Measurements from ENCODE around the gene PCDHA2. TPM values are rescaled to one million over a fixed set of nuclear protein-coding genes. Genes with fewer than 3 reads are reported as not detected.
"Not testable (repeated sequence)": the region's sequence is repeated elsewhere in the genome, so short reads cannot be mapped to it uniquely, and the experiment has no call there.

Gene PCDHA2
- total RNA-seq, 2 experiments from 2014 or later: not detected

DNA sequence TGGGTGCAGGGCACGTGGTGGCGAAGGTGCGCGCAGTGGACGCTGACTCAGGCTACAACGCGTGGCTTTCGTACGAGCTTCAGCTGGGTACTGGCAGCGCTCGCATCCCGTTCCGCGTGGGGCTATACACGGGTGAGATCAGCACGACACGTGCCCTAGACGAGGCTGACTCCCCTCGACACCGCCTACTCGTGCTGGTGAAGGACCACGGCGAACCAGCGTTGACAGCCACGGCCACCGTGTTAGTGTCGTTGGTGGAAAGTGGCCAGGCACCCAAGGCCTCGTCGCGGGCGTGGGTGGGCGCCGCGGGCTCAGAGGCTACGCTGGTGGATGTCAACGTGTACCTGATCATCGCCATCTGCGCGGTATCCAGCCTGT lies 2.1 kb downstream of the PCDHA2 start:
- no peak overlapping the region for H3K27ac Mint-ChIP-seq
- ChIA-PET CTCF (no interaction called here), POLR2A (no interaction called here)
- intact Hi-C loops (cut with micrococcal nuclease): loop anchor here (10.0 kb wide), 1 partner anchor 68 kb away; the partner anchor contains the start of gene PCDHA11
- H3K27me3 Mint-ChIP-seq: peaks cover 32% of the 10 kb centered on the region
- H3K36me3 Mint-ChIP-seq: peaks cover 8% of the 10 kb centered on the region
- H3K4me1 Mint-ChIP-seq (ENCODE audit: low read depth): no peaks in the 10 kb centered on the region
- H3K4me3 Mint-ChIP-seq: no peak overlapping the region
- H3K9me3 Mint-ChIP-seq: peaks cover 41% of the 10 kb centered on the region
- DNase-seq: no peak

DNA sequence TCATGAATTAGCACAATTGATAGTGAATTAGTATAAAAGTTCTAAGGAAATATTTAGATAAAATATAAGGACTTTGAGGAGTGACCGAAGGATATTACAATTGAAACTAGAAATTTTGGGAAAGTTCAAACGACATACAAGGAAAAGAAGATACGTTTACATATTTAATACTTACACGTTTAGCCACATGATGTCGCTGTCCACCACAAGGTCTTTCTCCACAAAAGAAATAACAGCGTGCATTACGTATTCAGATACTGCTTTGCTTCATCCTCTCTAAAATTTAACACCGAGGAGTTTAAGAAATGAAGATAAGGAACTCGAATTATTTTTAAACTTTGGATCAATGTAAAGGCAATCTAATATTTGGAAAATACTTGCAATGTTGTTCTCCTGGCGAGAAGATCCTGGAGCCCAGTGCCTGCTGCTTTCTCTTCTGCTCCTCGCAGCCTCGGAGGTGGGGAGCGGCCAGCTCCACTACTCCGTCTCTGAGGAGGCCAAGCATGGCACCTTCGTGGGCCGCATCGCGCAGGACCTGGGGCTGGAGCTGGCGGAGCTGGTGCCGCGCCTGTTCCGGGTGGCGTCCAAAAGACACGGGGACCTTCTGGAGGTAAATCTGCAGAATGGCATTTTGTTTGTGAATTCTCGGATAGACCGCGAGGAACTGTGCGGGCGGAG lies 6.3 kb downstream of the PCDHA2 start, which contains the start of gene PCDHA3:
Gene PCDHA3 (plus strand): TSS at position 242 of the 678 bp plus-strand sequence.
- POLR2A ChIA-PET: no interaction called here
- peaks cover 22% of the 10 kb centered on the region for H3K27me3 Mint-ChIP-seq
- peaks cover 36% of the 10 kb centered on the region for H3K9me3 Mint-ChIP-seq
- intact Hi-C loops (cut with micrococcal nuclease): no loop called here
- no peak within 1 kb of the TSS for H3K27ac Mint-ChIP-seq
- no peaks in the 10 kb centered on the region for H3K4me1 Mint-ChIP-seq (ENCODE audit: low read depth)
- H3K4me3 Mint-ChIP-seq: no peak within 1 kb of the TSS
- DNase-seq: no peak
- peaks cover 7% of the 10 kb centered on the region for H3K36me3 Mint-ChIP-seq
- CTCF ChIA-PET: no interaction called here

DNA sequence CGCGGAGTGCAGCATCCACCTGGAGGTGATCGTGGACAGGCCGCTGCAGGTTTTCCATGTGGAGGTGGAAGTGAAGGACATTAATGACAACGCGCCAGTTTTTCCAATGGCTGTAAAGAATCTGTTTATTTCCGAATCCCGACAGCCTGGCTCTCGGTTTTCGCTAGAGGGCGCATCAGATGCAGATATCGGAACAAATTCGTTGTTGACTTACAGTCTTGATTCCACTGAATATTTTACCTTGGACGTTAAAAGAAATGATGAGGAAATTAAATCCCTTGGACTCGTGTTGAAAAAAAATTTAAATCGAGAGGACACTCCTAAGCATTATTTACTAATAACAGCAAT lies 6.8 kb downstream of the PCDHA2 start:
- no peak for DNase-seq
- ChIA-PET CTCF (no interaction called here), POLR2A (no interaction called here)
- intact Hi-C loops (cut with micrococcal nuclease): no loop called here
- H3K27ac Mint-ChIP-seq: no peak overlapping the region
- peaks cover 36% of the 10 kb centered on the region for H3K9me3 Mint-ChIP-seq
- peaks cover 22% of the 10 kb centered on the region for H3K27me3 Mint-ChIP-seq
- H3K36me3 Mint-ChIP-seq: peaks cover 8% of the 10 kb centered on the region
- H3K4me1 Mint-ChIP-seq (ENCODE audit: low read depth): no peaks in the 10 kb centered on the region
- H3K4me3 Mint-ChIP-seq: no peak overlapping the region

DNA sequence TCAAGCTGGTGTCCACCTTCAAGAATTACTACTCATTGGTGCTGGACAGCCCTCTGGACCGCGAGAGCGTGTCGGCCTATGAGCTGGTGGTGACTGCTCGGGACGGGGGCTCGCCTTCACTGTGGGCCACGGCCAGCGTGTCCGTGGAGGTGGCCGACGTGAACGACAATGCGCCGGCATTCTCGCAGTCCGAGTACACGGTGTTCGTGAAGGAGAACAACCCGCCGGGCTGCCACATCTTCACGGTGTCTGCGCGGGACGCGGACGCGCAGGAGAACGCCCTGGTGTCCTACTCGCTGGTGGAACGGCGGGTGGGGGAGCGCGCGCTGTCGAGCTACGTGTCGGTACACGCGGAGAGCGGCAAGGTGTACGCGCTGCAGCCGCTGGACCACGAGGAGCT lies 7.7 kb downstream of the PCDHA2 start:
- DNase-seq; H3K4me3 Mint-ChIP-seq; H3K4me1 Mint-ChIP-seq (ENCODE audit: low read depth); intact Hi-C loops (cut with micrococcal nuclease); H3K27ac Mint-ChIP-seq; POLR2A ChIA-PET; CTCF ChIA-PET: not testable (repeated sequence)
- Mint-ChIP-seq H3K27me3 (peaks cover 26% of the 10 kb centered on the region), H3K9me3 (peaks cover 38% of the 10 kb centered on the region), H3K36me3 (peaks cover 10% of the 10 kb centered on the region)

DNA sequence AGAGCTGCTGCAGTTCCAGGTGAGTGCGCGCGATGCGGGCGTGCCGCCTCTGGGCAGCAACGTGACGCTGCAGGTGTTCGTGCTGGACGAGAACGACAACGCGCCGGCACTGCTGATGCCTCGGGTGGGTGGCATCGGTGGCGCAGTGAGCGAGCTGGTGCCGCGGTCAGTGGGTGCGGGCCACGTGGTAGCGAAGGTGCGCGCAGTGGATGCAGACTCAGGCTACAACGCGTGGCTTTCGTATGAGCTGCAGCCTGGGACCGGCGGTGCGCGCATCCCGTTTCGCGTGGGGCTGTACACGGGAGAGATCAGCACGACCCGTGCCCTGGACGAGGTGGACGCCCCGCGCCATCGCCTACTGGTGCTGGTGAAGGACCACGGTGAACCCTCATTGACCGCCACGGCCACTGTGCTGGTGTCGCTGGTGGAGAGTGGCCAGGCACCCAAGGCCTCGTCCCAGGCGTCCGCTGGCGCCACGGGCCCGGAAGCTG lies 8.2 kb downstream of the PCDHA2 start:
- Mint-ChIP-seq H3K4me3 (no peak overlapping the region), H3K9me3 (peaks cover 41% of the 10 kb centered on the region), H3K27me3 (peaks cover 26% of the 10 kb centered on the region), H3K27ac (no peak overlapping the region), H3K4me1 (ENCODE audit: low read depth) (no peaks in the 10 kb centered on the region), H3K36me3 (peaks cover 14% of the 10 kb centered on the region)
- POLR2A ChIA-PET: no interaction called here
- CTCF ChIA-PET: no interaction called here
- intact Hi-C loops (cut with micrococcal nuclease): no loop called here
- DNase-seq: no peak

DNA sequence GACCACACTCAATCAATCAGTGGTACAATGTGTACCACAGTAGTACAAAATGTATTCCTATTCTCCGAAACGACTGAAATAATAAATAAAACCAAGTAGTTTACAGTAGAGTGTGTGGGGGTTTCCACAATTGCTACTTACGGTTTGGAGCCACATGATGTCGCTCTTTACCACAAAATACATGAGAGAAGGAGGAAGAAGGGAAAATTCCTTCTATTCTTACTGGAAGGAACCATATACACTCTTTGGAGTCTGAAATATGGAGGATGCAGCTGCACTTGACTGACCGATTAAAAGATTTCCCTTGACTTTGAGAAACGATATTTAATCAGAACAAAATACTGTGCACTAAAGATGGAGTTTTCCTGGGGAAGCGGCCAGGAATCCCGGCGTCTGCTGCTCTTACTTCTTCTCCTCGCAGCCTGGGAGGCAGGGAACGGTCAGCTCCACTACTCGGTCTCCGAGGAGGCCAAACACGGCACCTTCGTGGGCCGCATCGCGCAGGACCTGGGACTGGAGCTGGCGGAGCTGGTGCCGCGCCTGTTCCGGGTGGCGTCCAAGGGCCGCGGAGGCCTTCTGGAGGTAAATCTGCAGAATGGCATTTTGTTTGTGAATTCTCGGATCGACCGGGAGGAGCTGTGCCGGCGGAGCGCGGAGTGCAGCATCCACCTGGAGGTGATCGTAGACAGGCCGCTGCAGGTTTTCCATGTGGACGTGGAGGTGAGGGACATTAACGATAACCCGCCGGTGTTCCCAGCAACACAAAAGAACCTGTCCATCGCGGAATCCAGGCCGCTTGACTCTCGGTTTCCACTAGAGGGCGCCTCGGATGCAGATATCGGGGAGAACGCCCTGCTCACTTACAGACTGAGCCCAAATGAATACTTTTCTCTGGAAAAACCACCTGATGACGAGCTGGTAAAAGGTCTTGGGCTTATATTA lies 12.5 kb downstream of the PCDHA2 start, which contains the start of gene PCDHA4:
Gene PCDHA4 (plus strand): TSS at position 235 of the 942 bp plus-strand sequence.
- peaks cover 16% of the 10 kb centered on the region for H3K36me3 Mint-ChIP-seq
- peak; percentile 32 for DNase-seq
- ChIA-PET CTCF (interaction anchor here (0.5 to 2.9 kb wide), 5 partner anchors 10 to 338 kb away, joined by 3 to 11 read pairs (median 3); partner anchors contain the start of gene PCDHA1), POLR2A (no interaction called here)
- H3K4me1 Mint-ChIP-seq (ENCODE audit: low read depth): no peaks in the 10 kb centered on the region
- peaks cover 12% of the 10 kb centered on the region for H3K27me3 Mint-ChIP-seq
- intact Hi-C loops (cut with micrococcal nuclease): no loop called here
- peaks cover 39% of the 10 kb centered on the region for H3K9me3 Mint-ChIP-seq
- H3K4me3 Mint-ChIP-seq: no peak within 1 kb of the TSS
- no peak within 1 kb of the TSS for H3K27ac Mint-ChIP-seq

DNA sequence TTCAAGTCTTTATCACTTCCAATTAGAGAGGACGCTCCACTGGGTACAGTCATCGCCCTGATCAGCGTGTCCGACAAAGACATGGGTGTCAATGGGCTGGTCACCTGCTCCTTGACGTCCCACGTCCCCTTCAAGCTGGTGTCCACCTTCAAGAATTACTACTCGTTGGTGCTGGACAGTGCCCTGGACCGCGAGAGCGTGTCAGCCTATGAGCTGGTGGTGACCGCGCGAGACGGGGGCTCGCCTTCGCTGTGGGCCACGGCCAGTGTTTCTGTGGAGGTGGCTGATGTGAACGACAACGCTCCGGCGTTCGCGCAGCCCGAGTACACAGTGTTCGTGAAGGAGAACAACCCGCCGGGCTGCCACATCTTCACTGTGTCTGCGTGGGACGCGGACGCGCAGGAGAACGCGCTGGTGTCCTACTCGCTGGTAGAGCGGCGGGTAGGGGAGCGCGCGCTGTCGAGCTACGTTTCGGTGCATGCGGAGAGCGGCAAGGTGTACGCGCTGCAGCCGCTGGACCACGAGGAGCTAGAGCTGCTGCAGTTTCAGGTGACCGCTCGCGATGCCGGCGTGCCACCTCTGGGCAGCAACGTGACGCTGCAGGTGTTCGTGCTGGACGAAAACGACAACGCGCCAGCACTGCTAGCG lies 13.7 kb downstream of the PCDHA2 start:
- CTCF ChIA-PET: interaction anchor here (0.8 to 2.9 kb wide), 4 partner anchors 9 to 265 kb away, joined by 3 to 11 read pairs (median 3); partner anchors contain the start of gene PCDHA1
- intact Hi-C loops (cut with micrococcal nuclease); H3K4me3 Mint-ChIP-seq; POLR2A ChIA-PET; DNase-seq; H3K4me1 Mint-ChIP-seq (ENCODE audit: low read depth); H3K27ac Mint-ChIP-seq: not testable (repeated sequence)
- H3K9me3 Mint-ChIP-seq: peaks cover 34% of the 10 kb centered on the region
- H3K36me3 Mint-ChIP-seq: peaks cover 14% of the 10 kb centered on the region
- peaks cover 12% of the 10 kb centered on the region for H3K27me3 Mint-ChIP-seq

DNA sequence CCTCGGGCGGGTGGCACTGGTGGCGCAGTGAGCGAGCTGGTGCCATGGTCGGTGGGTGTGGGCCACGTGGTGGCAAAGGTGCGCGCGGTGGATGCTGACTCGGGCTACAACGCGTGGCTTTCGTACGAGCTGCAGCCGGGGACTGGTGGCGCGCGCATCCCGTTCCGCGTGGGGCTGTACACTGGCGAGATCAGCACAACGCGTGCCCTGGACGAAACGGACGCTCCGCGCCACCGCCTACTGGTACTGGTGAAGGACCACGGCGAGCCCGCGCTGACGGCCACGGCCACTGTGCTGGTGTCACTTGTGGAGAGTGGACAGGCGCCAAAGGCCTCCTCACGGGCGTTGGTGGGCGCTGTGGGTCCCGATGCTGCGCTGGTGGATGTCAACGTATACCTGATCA lies 14.2 kb downstream of the PCDHA2 start:
- Mint-ChIP-seq H3K4me1 (ENCODE audit: low read depth) (no peaks in the 10 kb centered on the region), H3K4me3 (no peak overlapping the region), H3K27me3 (peaks cover 12% of the 10 kb centered on the region), H3K36me3 (peaks cover 13% of the 10 kb centered on the region), H3K27ac (no peak overlapping the region), H3K9me3 (peaks cover 30% of the 10 kb centered on the region)
- DNase-seq: no peak
- ChIA-PET POLR2A (no interaction called here), CTCF (no interaction called here)
- intact Hi-C loops (cut with micrococcal nuclease): no loop called here

DNA sequence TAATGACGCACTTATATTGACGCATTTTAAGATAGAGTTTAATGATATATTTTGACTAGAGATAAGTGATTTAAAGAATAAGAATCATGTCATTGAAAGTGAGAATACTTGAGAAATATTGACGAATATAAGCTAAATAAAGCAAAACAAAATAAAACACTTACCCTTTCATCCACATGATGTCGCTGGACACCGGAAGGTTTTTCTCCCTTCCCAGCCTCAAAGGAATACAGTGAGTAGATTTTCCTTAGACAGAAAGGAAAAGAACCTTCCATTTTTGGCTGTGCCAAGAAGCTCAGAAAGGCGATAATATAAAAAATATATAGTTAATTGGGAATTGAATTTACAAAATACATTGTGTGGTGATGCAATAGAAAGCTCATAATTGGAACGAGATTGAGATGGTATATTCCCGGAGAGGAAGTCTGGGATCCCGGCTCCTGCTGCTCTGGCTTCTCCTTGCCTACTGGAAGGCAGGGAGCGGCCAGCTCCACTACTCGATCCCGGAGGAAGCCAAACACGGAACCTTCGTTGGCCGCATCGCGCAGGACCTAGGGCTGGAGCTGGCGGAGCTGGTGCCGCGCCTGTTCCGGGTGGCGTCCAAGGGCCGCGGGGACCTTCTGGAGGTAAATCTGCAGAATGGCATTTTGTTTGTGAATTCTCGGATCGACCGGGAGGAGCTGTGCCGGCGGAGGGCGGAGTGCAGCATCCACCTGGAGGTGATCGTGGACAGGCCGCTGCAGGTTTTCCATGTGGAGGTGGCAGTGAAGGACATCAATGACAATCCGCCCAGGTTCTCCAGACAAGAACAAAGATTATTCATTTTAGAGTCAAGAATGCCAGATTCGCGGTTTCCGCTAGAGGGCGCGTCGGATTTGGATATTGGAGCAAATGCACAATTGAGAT lies 27.0 kb downstream of the PCDHA2 start, which contains the start of gene PCDHA5:
Gene PCDHA5 (plus strand): TSS at position 239 of the 906 bp plus-strand sequence.
- CTCF ChIA-PET: interaction anchor here (0.6 to 1.0 kb wide), 2 partner anchors 121 to 215 kb away, joined by 3 read pairs; no protein-coding TSS in a partner anchor
- POLR2A ChIA-PET: no interaction called here

DNA sequence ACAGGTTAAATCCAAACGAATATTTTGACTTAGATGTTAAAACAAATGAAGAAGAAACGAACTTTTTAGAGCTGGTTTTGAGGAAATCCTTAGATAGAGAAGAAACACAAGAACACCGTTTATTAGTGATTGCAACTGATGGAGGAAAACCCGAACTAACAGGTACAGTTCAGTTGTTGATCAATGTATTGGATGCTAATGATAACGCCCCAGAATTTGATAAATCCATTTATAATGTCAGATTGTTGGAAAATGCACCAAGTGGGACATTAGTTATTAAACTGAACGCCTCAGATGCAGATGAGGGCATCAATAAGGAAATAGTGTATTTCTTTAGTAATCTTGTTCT lies 27.6 kb downstream of the PCDHA2 start:
- Mint-ChIP-seq H3K9me3 (peaks cover 13% of the 10 kb centered on the region), H3K27me3 (peaks cover 8% of the 10 kb centered on the region), H3K36me3 (peaks cover 3% of the 10 kb centered on the region), H3K4me1 (ENCODE audit: low read depth) (no peaks in the 10 kb centered on the region), H3K27ac (no peak overlapping the region), H3K4me3 (no peak overlapping the region)
- ChIA-PET POLR2A (no interaction called here), CTCF (interaction anchor here (0.6 to 1.0 kb wide), 2 partner anchors 120 to 214 kb away, joined by 3 read pairs; no protein-coding TSS in a partner anchor)
- DNase-seq: no peak
- intact Hi-C loops (cut with micrococcal nuclease): no loop called here

More for the DNA sequence above, 27.0 kb downstream of the PCDHA2 start, which contains the start of gene PCDHA5:
- intact Hi-C loops (cut with micrococcal nuclease): no loop called here
- Mint-ChIP-seq H3K9me3 (peaks cover 11% of the 10 kb centered on the region), H3K36me3 (no peaks in the 10 kb centered on the region), H3K4me3 (no peak within 1 kb of the TSS), H3K4me1 (ENCODE audit: low read depth) (no peaks in the 10 kb centered on the region), H3K27ac (no peak within 1 kb of the TSS), H3K27me3 (peaks cover 3% of the 10 kb centered on the region)
- peak; percentile 36 for DNase-seq

DNA sequence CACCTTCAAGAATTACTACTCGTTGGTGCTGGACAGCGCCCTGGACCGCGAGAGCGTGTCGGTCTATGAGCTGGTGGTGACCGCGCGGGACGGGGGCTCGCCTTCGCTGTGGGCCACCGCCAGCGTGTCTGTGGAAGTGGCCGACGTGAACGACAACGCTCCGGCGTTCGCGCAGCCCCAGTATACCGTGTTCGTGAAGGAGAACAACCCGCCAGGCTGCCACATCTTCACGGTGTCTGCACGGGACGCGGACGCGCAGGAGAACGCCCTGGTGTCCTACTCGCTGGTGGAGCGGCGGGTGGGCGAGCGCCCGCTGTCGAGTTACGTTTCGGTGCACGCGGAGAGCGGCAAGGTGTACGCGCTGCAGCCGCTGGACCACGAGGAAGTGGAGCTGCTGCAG lies 28.3 kb downstream of the PCDHA2 start:
- peaks cover 12% of the 10 kb centered on the region for H3K27me3 Mint-ChIP-seq
- intact Hi-C loops (cut with micrococcal nuclease); H3K36me3 Mint-ChIP-seq; H3K4me1 Mint-ChIP-seq (ENCODE audit: low read depth); H3K27ac Mint-ChIP-seq; CTCF ChIA-PET; DNase-seq; H3K4me3 Mint-ChIP-seq; POLR2A ChIA-PET: not testable (repeated sequence)
- peaks cover 15% of the 10 kb centered on the region for H3K9me3 Mint-ChIP-seq

Measured in activated CD4-positive, alpha-beta memory T cell treated with anti-CD3 and anti-CD28 coated beads for 36 hours (primary cell).